ENCODE data around the gene NHS.

DNA sequence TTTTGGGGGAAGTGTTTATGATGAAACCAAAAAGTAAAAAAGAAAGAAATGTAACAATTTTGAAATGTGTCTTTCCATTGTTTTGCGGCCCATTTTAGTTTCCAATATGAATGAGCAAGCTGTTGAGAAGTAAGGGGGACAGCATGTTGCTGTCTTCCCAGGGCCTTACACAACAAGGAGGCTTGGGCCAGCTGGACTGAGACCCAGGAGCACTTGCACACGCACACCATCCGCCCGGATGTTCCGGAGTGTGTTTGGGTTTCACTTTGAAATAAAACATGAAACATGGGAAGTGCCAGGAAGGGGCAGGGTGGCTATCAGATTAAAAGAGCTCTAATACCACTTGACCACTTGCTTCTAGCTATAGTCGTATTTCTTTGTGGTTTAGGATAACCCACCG is 144.4 kb downstream of the NHS start:
- TF ChIP-seq, protein P1, sequence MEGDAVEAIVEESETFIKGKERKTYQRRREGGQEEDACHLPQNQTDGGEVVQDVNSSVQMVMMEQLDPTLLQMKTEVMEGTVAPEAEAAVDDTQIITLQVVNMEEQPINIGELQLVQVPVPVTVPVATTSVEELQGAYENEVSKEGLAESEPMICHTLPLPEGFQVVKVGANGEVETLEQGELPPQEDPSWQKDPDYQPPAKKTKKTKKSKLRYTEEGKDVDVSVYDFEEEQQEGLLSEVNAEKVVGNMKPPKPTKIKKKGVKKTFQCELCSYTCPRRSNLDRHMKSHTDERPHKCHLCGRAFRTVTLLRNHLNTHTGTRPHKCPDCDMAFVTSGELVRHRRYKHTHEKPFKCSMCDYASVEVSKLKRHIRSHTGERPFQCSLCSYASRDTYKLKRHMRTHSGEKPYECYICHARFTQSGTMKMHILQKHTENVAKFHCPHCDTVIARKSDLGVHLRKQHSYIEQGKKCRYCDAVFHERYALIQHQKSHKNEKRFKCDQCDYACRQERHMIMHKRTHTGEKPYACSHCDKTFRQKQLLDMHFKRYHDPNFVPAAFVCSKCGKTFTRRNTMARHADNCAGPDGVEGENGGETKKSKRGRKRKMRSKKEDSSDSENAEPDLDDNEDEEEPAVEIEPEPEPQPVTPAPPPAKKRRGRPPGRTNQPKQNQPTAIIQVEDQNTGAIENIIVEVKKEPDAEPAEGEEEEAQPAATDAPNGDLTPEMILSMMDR (IDR thresholded peaks at IDR 0.05; ENCODE audit: low read length) = no peak
- TF ChIP-seq EZH2 (IDR thresholded peaks at IDR 0.05; ENCODE audit: borderline replicate concordance, low read length) = no peak

Data from OCI-LY1 (cell line).